Suprapubic skin (tissue), 3 donors: ENCODE measurements around the gene APEX1.

Experiments
- CTCF ChIP-seq, 2 donors: fragments of 200-600 bp in 1 of 2; fragments of 450-650 bp in 1 of 2; sonication (generic) in 1 of 2; IDR thresholded peaks; one replicate each; pipeline ENCODE4 v1.5.1; 2016 to 2019; ENCODE audit warnings: antibody characterized with exemption in 2 of 2, mild to moderate bottlenecking in 1 of 2, moderate library complexity in 1 of 2
- POLR2A ChIP-seq, 2 donors: fragments of 450-650 bp; IDR thresholded peaks; one replicate each; pipeline ENCODE4 v1.6.1; 2017; ENCODE audit warnings: antibody characterized with exemption in 2 of 2, mild to moderate bottlenecking in 2 of 2, moderate library complexity in 2 of 2

- TF ChIP-seq POLR2A (IDR thresholded peaks at IDR 0.05) (no peak), CTCF (IDR thresholded peaks at IDR 0.05) (no peak)
Measured at GRCh38 chr14:20493634-20494033, 38.6 kb downstream of the APEX1 start.
